H1 (cell line): ENCODE data around the gene PEAK3. TPM values are rescaled to one million over a fixed set of nuclear protein-coding genes. Genes with fewer than 3 reads are reported as not detected.

Source experiments
- BCL11A ChIP-seq, 2 experiments: IDR thresholded peaks; one replicate each; pipeline ENCODE4 v1.6.1; 2011; ENCODE audit warnings: low read depth in 2 of 2, low read length in 2 of 2, mild to moderate bottlenecking in 2 of 2
- CBX8 ChIP-seq: fragments of 300-800, 300-1000 bp; sonication (generic); IDR thresholded peaks from 2 replicates; pipeline ENCODE4 v1.7.1; 2016; ENCODE audit warnings: low read depth, low read length, borderline replicate concordance
- CEBPB ChIP-seq: IDR thresholded peaks from 2 replicates; pipeline ENCODE4 v1.6.1; 2012; ENCODE audit warnings: low read depth, low read length
- CREB1 ChIP-seq: IDR thresholded peaks from 2 replicates; pipeline ENCODE4 v1.6.1; 2012; ENCODE audit warnings: inconsistent platforms
- CTCF ChIP-seq, 3 experiments: IDR thresholded peaks; 1 replicate in 2 of 3; 2 replicates in 1 of 3; pipeline versions ENCODE4 v1.5.1 to v1.6.1; 2011; ENCODE audit warnings: low read length in 3 of 3, mild to moderate bottlenecking in 3 of 3, inconsistent platforms in 2 of 3, low read depth in 1 of 3, moderate library complexity in 1 of 3; ENCODE audit not compliant: insufficient read depth in 1 of 3; ENCODE audit errors: control extremely low read depth in 1 of 3
- EGR1 ChIP-seq: IDR thresholded peaks from 2 replicates; pipeline ENCODE4 v1.6.1; 2011; ENCODE audit warnings: low read depth, low read length, borderline replicate concordance
- GTF2F1 ChIP-seq: IDR thresholded peaks from 2 replicates; pipeline ENCODE4 v1.6.1; 2012; ENCODE audit warnings: low read depth, low read length, improper control_type of control experiment, borderline replicate concordance
- HDAC6 ChIP-seq: IDR thresholded peaks from one replicate; pipeline ENCODE4 v1.7.1; 2012; ENCODE audit warnings: low read depth, mild to moderate bottlenecking, inconsistent platforms, low read length, moderate library complexity
- JUND ChIP-seq: IDR thresholded peaks from 2 replicates; pipeline ENCODE4 v1.6.1; 2011; ENCODE audit warnings: mild to moderate bottlenecking, improper control_type of control experiment, low read length
- PHF8 ChIP-seq: fragments of 200-600 bp; sonication (generic); conservative IDR thresholded peaks from 2 replicates; pipeline ENCODE4 v1.7.1; 2012; ENCODE audit warnings: low read depth, mild to moderate bottlenecking, inconsistent platforms, low read length, moderate library complexity
- RFX5 ChIP-seq: IDR thresholded peaks from 2 replicates; pipeline ENCODE4 v1.6.1; 2011; ENCODE audit warnings: low read depth, low read length, improper control_type of control experiment, borderline replicate concordance
- RNF2 ChIP-seq: fragments of 200-900, 300-1000 bp; sonication (generic); IDR thresholded peaks from 2 replicates; pipeline ENCODE4 v1.7.1; 2016; ENCODE audit warnings: borderline replicate concordance, low read depth, mild to moderate bottlenecking, antibody characterized with exemption, low read length; ENCODE audit not compliant: poor library complexity, severe bottlenecking; ENCODE audit errors: missing control alignments
- SIRT6 ChIP-seq: IDR thresholded peaks from one replicate; pipeline ENCODE4 v1.7.1; 2012; ENCODE audit warnings: low read length, inconsistent platforms
- SP1 ChIP-seq: IDR thresholded peaks from 2 replicates; pipeline ENCODE4 v1.6.1; 2011; ENCODE audit warnings: low read depth, low read length
- SP4 ChIP-seq: IDR thresholded peaks from 2 replicates; pipeline ENCODE4 v1.6.1; 2012; ENCODE audit warnings: low read length, inconsistent platforms
- TAF1 ChIP-seq: IDR thresholded peaks from 2 replicates; pipeline ENCODE4 v1.6.1; 2011; ENCODE audit warnings: mild to moderate bottlenecking, low read depth, low read length
- TCF12 ChIP-seq: IDR thresholded peaks from 2 replicates; pipeline ENCODE4 v1.6.1; 2011; ENCODE audit warnings: low read depth, mild to moderate bottlenecking, low read length
- TEAD4 ChIP-seq: IDR thresholded peaks from 2 replicates; pipeline ENCODE4 v1.6.1; 2012; ENCODE audit warnings: low read depth, low read length, inconsistent platforms, mixed read lengths
- YY1 ChIP-seq: IDR thresholded peaks from 2 replicates; pipeline ENCODE4 v1.6.1; 2011; ENCODE audit warnings: low read depth, mild to moderate bottlenecking, low read length
- ZNF274 ChIP-seq: IDR thresholded peaks from 2 replicates; pipeline ENCODE4 v1.7.0; 2012; ENCODE audit warnings: low read length, borderline replicate concordance; ENCODE audit errors: extremely low read depth
- polyA plus RNA-seq, 7 experiments: library from polyadenylated mRNA; depleted of rRNA in 3 of 7; stranded (reverse) in 5 of 7; unstranded in 2 of 7; fragments of >200 nt in 5 of 7; fragments of 200-250 nt in 2 of 7; gene quantifications; 1 replicate in 5 of 7; 2 replicates in 1 of 7; 4 replicates in 1 of 7; pipeline versions ENCODE4 v1.2.1 to v1.2.3, GENCODE V29; 2011 to 2013; ENCODE audit warnings: missing spikeins in 2 of 7, mixed read lengths in 2 of 7
- total RNA-seq: library from RNA; stranded (reverse); fragmentation: NEBNext Ultra II Directional; extraction: Animal tissue kit (Norgen Biotek cat#: 25700); gene quantifications from 2 replicates; pipeline ENCODE4 v1.2.1, GENCODE V29; 2021
- TF ChIP-seq, protein P1 (sequence below): IDR thresholded peaks from 2 replicates; pipeline ENCODE4 v1.6.1; 2012; ENCODE audit warnings: low read length, inconsistent platforms

PEAK3 gene
- total and polyA plus RNA-seq, 2 of the 8 experiments (the other 6 are each of a cell fraction or from before 2014, with no cell fraction given) = not detected

- TF ChIP-seq TAF1 = peak; percentile 94
- no peak for TF ChIP-seq TCF12
- peak; percentile 91 for TF ChIP-seq PHF8
- no peak for TF ChIP-seq ZNF274
- TF ChIP-seq CBX8 = no peak
- TF ChIP-seq RFX5 = 0 out of 2 replicates have a peak, but pooled peaks have one; percentile 25
- TF ChIP-seq SP1 = no peak
- no peak for TF ChIP-seq SIRT6
- peak; percentile 84; the same call in 1 of the 2 replicates for TF ChIP-seq JUND
- peak; percentile 93 to 100 (median 97) for TF ChIP-seq CTCF (IDR thresholded peaks at IDR 0.05; ENCODE audit: control extremely low read depth in 1 of 3, insufficient read depth in 1 of 3, low read depth in 1 of 3, low read length in 3 of 3)
- TF ChIP-seq SP4 = peak; percentile 35
- TF ChIP-seq TEAD4 = 0 out of 2 replicates have a peak, but pooled peaks have one; percentile 10
- TF ChIP-seq, protein P1, sequence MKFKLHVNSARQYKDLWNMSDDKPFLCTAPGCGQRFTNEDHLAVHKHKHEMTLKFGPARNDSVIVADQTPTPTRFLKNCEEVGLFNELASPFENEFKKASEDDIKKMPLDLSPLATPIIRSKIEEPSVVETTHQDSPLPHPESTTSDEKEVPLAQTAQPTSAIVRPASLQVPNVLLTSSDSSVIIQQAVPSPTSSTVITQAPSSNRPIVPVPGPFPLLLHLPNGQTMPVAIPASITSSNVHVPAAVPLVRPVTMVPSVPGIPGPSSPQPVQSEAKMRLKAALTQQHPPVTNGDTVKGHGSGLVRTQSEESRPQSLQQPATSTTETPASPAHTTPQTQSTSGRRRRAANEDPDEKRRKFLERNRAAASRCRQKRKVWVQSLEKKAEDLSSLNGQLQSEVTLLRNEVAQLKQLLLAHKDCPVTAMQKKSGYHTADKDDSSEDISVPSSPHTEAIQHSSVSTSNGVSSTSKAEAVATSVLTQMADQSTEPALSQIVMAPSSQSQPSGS = no peak; the same call in 1 of the 2 replicates
- TF ChIP-seq BCL11A (IDR thresholded peaks at IDR 0.05; ENCODE audit: low read depth in 2 of 2, low read length in 2 of 2) = no peak
- TF ChIP-seq GTF2F1 = no peak
- no peak for TF ChIP-seq RNF2
- peak; percentile 99 for TF ChIP-seq EGR1
- TF ChIP-seq HDAC6 = no peak
- TF ChIP-seq CEBPB = peak; percentile 65
- TF ChIP-seq YY1 = no peak
- TF ChIP-seq CREB1 = peak; percentile 48
These were observed 45.5 kb downstream of the PEAK3 start, which contains the start of the genes PLEKHJ1 and SF3A2 (continued) for GRCh38 chr19:2236314-2237050.
